Measurements from ENCODE around the gene ZEB2. TPM values are rescaled to one million over a fixed set of nuclear protein-coding genes. Genes with fewer than 3 reads are reported as not detected.

The ZEB2 gene
- total and polyA plus RNA-seq, 10 of the 15 experiments (the other 5 are each of a cell fraction or from before 2014, with no cell fraction given), result 0.14 to 3.2 (median 0.84) TPM

- TF ChIP-seq RAD21 (IDR thresholded peaks at IDR 0.05; ENCODE audit: insufficient read depth, low read depth, low read length) (no peak), RFX5 (IDR thresholded peaks at IDR 0.05; ENCODE audit: low read depth, low read length) (no peak), ZBTB33 (IDR thresholded peaks at IDR 0.05) (no peak), ZBED1 (IDR thresholded peaks at IDR 0.05; ENCODE audit: borderline replicate concordance) (no peak), MTA2 (IDR thresholded peaks at IDR 0.05; ENCODE audit: low read depth) (no peak), MEF2B (IDR thresholded peaks at IDR 0.05; ENCODE audit: partially characterized antibody, poor library complexity, severe bottlenecking) (no peak), FOS (IDR thresholded peaks at IDR 0.05; ENCODE audit: borderline replicate concordance, extremely low read depth, insufficient read length) (no peak), PAX8 (IDR thresholded peaks at IDR 0.05) (no peak), HCFC1 (IDR thresholded peaks at IDR 0.05; ENCODE audit: low read length) (no peak), ZBTB40 (IDR thresholded peaks at IDR 0.05; ENCODE audit: borderline replicate concordance) (no peak)
- no TSS peak for BruUV-seq (replicated peaks)
- no peak for ATAC-seq
- no peak overlapping the region for H3K27ac ChIP-seq (ENCODE audit: control insufficient read depth, insufficient read depth)
- H3K4me2 ChIP-seq (ENCODE audit: control insufficient read depth, insufficient read depth), result no peak overlapping the region
- ChIA-PET RAD21 (ENCODE audit: unreplicated experiment) (no interaction called here), CTCF (no interaction called here), SMC1A (ENCODE audit: uncharacterized antibody, unreplicated experiment) (no interaction called here), POLR2A (no interaction called here)
- H3K4me3 ChIP-seq, result no peak overlapping the region
- no peaks in the 10 kb centered on the region for H3K9me3 ChIP-seq (replicated peaks; ENCODE audit: control insufficient read depth, insufficient read depth, low read length)
- H3K79me2 ChIP-seq (ENCODE audit: control insufficient read depth, insufficient read depth, low read length), result no peaks in the 10 kb centered on the region
- intact Hi-C loops (cut with micrococcal nuclease; ENCODE audit: unreplicated experiment) (no loop called here), in situ Hi-C loops (cut with MboI) (no loop called here)
- no peak overlapping the region for H3K9ac ChIP-seq (ENCODE audit: control insufficient read depth, insufficient read depth, low read length)
- peaks cover 14% of the 10 kb centered on the region for H3K4me1 ChIP-seq (ENCODE audit: control insufficient read depth, insufficient read depth, low read length)
- H3K27me3 ChIP-seq (replicated peaks in 1 of 2; ENCODE audit: control insufficient read depth in 2 of 2, insufficient read depth in 2 of 2, low read length in 1 of 2), result no peaks in the 10 kb centered on the region; a peak in 1 of 4 replicates
- DNase-seq (ENCODE audit: low read depth, low spot score), result no peak
- no peak for FAIRE-seq
- 90% methylated on average over 5 of the region's 5 CpGs for WGBS (ENCODE audit: insufficient coverage, insufficient replicate concordance, low lambda C conversion rate, missing lambda C conversion rate)
- no peak overlapping the region for H2AFZ ChIP-seq (ENCODE audit: control insufficient read depth, low read depth, low read length)
- H3K36me3 ChIP-seq (ENCODE audit: control insufficient read depth in 2 of 2, insufficient read depth in 2 of 2, low read length in 1 of 2), result no peaks in the 10 kb centered on the region
- H4K20me1 ChIP-seq (ENCODE audit: control insufficient read depth, insufficient read depth), result no peaks in the 10 kb centered on the region
Observed at GRCh38 chr2:144378551-144378950, 141.4 kb downstream of the ZEB2 start.

Measured in GM12878 (cell line).